Left cardiac atrium (tissue), 4 donors: ENCODE results near the gene UTS2R. TPM values are rescaled to one million over a fixed set of nuclear protein-coding genes. Genes with fewer than 3 reads are reported as not detected.
A peak's percentile ranks its signal among the peaks of the same experiment; 100 is the strongest.

Experiments used
- ATAC-seq, 2 donors: fragments of 200-7000 bp; cut with Tn5 transposase; one replicate each; pipeline ENCODE4 v1.9.1; 2020; ENCODE audit warnings: mild to moderate bottlenecking in 2 of 2, moderate library complexity in 2 of 2
- DNase-seq: peaks from one replicate; pipeline ENCODE4 v3.0.0-alpha.2; 2020
- intact Hi-C, 2 donors: fragments of 100-400 bp; cut with DNase I; formaldehyde crosslinking; loops; one replicate each; pipeline versions ENCODE4 v1.14.1 to v1.15.1; 2022 to 2023
- total RNA-seq, 2 donors: library from RNA; stranded (reverse); fragmentation: NEBNext Ultra II Directional; extraction: Animal tissue kit (Norgen Biotek cat#: 25700); gene quantifications; one replicate each; pipeline ENCODE4 v1.2.1, GENCODE V29; 2021
- donor health status: DM: no; HTN: yes; CAD: no.
- donor health status: DM: no; HTN: yes; CAD: no; lungs with severe emphysema.
- donor health status: DM: yes; HTN: yes; CAD: no.
- donor health status: Dilated cardiomyopathy.

Gene UTS2R
- total RNA-seq, 2 donors from 2014 or later = 0.32 to 1.4 TPM

DNA sequence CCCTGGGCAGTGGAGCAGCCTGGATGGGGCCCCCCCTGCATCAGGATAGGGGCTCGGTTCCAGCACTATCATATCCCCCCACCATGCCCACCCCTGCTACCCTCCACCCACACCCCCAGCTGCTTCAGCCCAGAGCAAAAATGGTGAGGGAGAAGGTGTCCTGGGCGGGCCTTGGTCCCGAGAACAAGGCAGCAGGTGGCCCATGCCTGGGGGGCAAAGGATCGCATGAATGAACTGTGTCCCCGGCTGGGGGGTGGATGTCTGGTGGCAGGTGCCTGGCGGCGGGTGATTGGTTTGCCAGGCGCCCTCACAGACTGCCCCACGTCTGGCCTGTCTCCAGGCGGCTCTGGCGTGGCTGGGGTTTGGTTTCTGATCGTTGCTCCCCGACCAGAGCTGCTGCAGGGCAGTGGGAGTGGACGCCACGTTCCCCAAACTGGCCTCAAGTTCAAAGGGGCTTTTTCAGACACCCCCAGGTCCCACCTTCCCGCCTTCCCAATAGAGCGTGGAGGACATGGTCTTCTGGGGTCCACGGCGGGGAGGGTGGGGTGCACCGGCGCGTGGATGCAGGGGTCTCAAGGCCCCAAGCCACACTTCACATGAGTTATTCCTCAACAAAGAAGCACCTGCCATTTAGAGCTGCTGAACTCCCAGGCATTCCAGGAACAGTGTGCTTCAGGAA, 12.6 kb downstream of the UTS2R start:
- ATAC-seq (no peak), DNase-seq (peak; percentile 15)
- intact Hi-C loops = no loop called here

- ATAC-seq (peak; percentile 15 to 74), DNase-seq (peak; percentile 45)
Observed at GRCh38 chr17:82384730-82385481, 13.3 kb downstream of the UTS2R start.

DNA sequence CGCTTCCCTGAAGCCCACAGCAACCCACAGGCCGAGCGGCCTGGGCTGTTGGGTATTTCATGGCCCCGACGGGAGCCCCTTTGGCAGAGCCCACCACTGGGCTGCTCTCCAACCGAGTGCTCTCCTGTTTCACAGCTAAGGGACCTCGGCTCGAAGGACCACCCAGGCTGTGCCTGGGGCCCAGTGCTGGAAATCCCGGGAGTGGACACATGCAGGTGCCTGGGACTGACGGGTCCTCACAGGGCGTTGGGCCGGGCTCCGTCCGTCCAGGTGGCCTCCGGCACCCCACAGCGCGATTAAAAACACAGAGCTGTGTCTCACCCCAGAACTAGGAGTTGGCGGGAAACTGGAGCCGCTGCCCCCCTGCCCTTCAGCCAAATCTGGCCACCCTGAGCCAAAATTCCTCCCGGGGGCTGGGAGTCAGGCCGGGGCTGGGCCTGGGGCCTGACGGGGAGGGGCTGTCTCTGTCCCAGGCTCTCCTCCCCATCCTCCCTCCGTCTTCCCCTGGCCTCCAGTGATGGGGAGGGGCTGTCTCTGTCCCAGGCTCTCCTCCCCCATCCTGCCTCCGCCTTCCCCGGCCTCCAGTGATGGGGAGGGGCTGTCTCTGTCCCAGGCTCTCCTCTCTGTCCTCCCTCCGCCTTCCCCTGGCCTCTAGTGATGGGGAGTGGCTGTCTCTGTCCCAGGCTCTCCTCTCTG, 14.1 kb downstream of the UTS2R start:
- DNase-seq (peak; percentile 18), ATAC-seq (peak in 1 of 2 donors; percentile 26)
- intact Hi-C loops = no loop called here

More at GRCh38 chr17:82384730-82385481, 13.3 kb downstream of the UTS2R start:
- intact Hi-C loops = no loop called here

- ATAC-seq (peak in 1 of 2 donors; percentile 28), DNase-seq (peak; percentile 27)
- intact Hi-C loops = no loop called here
Observed at GRCh38 chr17:82386255-82386831, 14.8 kb downstream of the UTS2R start.

DNA sequence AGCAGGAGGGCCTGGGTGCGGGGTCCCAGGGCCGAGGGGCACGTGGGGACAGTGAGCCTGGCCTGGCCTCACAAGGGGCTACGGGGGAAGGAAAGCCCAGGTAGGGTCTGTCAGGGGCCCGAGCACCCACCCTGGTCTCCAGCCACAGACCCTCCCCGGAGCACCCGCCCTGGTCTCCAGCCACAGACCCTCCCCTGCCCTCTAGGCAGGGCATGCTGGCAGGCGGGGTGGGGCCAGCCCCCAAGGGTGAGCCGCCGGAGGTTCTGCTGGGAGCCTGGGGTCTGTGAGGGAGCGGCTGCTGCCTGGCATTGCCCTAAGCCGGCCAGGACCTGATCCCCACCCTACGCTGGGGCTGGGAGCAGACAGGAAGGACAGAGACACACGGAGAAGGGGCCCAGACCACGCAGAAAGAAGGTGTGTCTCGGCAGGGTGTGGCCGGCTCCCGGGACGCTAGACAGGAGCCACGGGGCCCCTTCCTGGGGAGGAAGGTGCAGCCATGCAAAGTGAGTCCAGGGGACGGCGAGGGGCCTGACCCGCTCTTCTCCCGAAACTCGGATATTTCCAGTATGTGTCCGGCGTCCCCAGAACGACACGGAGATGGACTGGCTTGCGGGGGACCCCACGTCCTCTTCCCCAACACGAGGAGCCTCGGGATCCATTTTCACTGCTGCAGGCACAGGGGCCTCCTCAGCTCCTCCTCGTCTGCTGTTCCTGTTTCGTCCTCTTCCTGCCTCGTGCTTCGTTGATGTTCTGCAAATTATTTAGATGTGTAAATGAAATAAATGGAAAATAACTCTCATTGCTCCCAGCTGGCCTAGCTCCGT, 15.5 kb downstream of the UTS2R start:
- ATAC-seq (no peak), DNase-seq (peak; percentile 13)
- intact Hi-C loops = no loop called here

- no peak for DNase-seq
- ATAC-seq = no peak
- intact Hi-C loops = no loop called here
Observed at GRCh38 chr17:82387705-82388106, 16.1 kb downstream of the UTS2R start.

DNA sequence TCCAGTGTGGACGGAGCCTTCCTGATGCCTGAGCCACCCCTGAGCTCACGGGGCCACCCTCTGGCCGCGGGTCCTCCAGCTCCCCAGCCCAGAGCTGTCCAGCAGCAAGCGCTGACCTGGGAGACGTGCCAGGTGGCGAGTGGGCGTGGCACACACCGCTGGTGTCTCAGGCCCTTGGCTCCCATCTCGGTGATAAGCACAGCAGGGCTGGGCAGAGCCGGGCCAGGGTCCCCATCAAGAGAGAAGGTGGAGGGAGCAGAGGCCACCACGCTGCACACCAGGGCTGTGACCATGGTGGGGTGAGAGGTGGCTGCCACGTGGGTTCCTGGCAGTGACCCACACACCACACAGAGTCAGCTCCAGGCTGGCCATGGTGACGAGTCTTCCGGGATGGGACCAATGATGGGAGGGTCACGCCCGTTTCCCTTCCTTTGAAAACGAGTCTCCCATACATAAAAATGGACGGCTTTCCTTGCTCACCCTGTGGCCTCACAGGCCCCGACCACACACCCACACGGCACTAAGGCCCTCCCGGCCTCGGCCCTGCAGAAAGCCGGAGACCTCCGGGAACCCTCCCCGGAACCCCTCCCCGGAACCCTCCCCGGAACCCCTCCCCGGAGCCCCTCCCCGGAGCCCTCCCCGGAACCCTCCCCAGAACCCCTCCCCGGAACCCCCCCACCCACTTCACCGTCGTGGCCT, 16.8 kb downstream of the UTS2R start:
- DNase-seq (no peak), ATAC-seq (peak in 1 of 2 donors; percentile 18)

DNA sequence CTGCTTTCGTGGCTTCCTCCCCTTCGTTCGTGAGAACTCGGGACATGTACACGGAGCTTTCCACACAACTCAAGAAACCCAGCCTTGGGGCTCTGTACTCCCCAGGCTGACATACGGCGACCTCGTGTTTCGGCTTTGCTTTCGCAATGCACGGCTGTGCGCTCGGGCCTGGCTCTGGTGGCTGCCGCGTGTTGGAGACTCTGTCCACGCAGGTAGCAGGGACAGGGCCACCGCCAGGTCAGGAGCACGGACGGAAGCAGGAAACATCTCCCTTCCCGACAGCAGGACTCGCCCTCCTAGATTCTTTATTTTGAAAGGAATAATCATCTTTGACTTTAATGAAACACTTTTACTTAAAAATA, 17.3 kb downstream of the UTS2R start:
- DNase-seq = no peak
- ATAC-seq = no peak

More for the DNA sequence above, 16.8 kb downstream of the UTS2R start:
- intact Hi-C loops = no loop called here

GRCh38 chr17:82389379-82389778, 17.8 kb downstream of the UTS2R start:
- intact Hi-C loops = no loop called here
- ATAC-seq (no peak), DNase-seq (no peak)

More for the DNA sequence above, 17.3 kb downstream of the UTS2R start:
- intact Hi-C loops = no loop called here

DNA sequence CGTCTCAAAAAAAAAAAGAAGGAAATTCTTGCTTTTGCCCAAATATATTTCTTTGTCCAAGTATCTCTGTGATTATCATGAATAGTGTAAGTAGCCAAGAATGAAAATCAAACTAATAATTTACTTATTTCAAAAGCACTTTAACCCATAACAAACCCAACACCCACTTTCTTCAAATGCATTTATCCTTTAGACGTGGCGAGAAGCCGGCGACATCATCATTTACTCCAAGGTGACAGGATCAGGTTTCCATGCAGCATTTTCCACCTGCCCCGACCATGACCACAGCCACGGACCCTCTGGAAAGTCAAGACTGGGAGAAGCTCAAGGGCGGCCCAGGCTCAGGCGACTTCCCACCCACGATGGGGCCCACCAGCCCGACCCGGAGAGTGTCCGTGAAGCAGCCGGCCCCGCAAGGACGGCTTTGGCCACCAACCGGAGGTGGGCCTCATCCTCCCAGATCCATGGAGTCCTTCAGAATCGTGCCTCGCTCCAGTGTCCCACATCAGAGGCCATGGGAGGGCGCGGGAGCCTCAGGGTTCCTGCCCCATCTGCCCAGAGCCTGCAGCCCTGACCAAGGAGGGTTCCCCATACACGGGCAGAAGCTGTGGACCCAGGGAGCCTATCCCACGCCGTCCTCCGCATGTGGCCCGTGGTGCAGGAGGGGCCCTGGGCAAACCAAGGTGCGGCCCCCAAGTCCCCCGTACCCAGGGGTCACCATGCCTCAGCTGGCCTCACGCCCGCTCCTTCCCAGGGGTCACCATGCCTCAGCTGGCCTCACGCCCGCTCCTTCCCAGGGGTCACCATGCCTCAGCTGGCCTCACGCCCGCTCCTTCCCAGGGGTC, 18.7 kb downstream of the UTS2R start:
- ATAC-seq (no peak), DNase-seq (no peak)
- intact Hi-C loops = no loop called here

DNA sequence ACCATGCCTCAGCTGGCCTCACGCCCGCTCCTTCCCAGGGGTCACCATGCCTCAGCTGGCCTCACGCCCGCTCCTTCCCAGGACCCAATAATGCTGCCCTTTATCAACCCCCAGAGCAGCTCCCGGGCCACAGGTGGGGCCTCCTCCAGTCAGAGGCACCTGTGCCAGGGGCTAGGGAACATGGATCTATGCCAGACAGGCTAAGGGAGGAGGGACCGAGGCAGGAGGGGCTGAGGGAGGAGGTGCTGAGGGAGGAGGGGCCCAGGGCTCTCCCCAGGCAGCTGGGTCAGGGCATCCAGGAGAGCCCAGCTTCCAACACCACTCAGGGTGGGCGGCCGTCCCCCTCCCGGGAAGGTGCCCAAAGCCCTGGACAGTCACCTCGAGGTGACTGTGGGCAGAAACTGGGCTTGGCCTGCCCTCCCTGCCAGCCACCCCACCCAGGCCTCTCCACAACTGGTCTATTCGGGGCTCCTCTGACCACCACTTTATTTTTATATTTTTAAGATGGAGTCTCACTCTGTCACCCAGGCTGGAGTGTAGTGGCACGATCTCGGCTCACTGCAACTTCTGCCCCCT, 19.4 kb downstream of the UTS2R start:
- intact Hi-C loops = no loop called here
- ATAC-seq (no peak), DNase-seq (no peak)

- ATAC-seq = no peak
- intact Hi-C loops = no loop called here
- no peak for DNase-seq
Observed at GRCh38 chr17:82391496-82392066, 20.0 kb downstream of the UTS2R start.

DNA sequence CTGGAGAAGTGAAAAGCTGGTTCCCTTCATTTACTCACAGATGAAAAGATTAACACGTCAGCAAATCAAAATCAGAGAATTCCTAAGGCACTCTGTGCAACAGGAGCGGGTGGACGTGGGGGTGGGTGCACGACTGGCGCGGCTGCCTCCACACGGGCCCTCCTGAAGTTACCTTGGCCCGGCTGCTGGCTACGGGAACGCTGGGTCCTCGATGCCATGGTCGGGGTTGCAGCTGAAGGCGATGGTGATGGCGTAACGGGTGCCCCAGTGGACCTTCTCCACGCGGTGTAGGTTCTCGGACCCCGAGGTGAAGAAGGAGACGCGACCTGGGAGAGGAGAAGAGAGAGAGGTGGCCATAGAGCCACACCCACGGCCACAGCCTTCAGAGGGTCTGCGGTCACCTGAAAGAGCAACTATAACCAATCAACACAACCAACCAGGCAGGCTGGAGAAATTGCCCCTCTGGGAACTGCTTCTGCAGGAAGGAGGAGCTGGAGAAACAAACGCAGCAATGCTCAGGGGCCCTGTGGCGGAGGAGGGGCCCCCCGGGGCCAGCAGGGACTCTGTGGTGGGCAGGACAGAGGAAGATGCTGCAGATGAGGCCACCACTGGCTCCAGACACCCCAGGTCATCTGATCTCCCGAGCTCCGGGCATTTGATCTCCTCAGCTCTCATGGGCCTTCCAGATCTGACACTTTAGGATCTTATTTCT, 20.8 kb downstream of the UTS2R start:
- DNase-seq = no peak
- ATAC-seq = no peak
- intact Hi-C loops = no loop called here

GRCh38 chr17:82392941-82393340, 21.4 kb downstream of the UTS2R start:
- ATAC-seq (no peak), DNase-seq (no peak)
- intact Hi-C loops = no loop called here

GRCh38 chr17:82394278-82394677, 22.7 kb downstream of the UTS2R start:
- DNase-seq = peak; percentile 3
- no peak for ATAC-seq
- intact Hi-C loops = no loop called here
